Loucy (cell line): ENCODE measurements around the gene RALGAPB.

Source experiments
- H2AFZ ChIP-seq: fragments of 200-600 bp; sonication (generic); 2 replicates; pipeline ENCODE4 v1.6.0; 2016; ENCODE audit warnings: antibody characterized with exemption, mild to moderate bottlenecking, low read length, moderate library complexity
- H3F3A ChIP-seq: fragments of 200-600 bp; 2 replicates; pipeline ENCODE4 v1.6.0; 2016; ENCODE audit warnings: antibody characterized with exemption, low read depth, mild to moderate bottlenecking
- H3K27me3 ChIP-seq: fragments of 200-600 bp; sonication (generic); 2 replicates; pipeline ENCODE4 v1.6.1; 2014; ENCODE audit warnings: low read length, mild to moderate bottlenecking; ENCODE audit not compliant: insufficient read depth, poor library complexity, severe bottlenecking
- H3K36me3 ChIP-seq: fragments of 200-600 bp; sonication (generic); 2 replicates; pipeline ENCODE4 v1.6.1; 2016; ENCODE audit warnings: low read length; ENCODE audit not compliant: insufficient read depth
- H3K4me1 ChIP-seq: fragments of 200-600 bp; sonication (generic); 2 replicates; pipeline ENCODE4 v1.5.1; 2014; ENCODE audit warnings: low read length, mild to moderate bottlenecking; ENCODE audit not compliant: insufficient read depth, poor library complexity, severe bottlenecking
- H3K4me2 ChIP-seq: fragments of 200-600 bp; sonication (generic); 2 replicates; pipeline ENCODE4 v1.6.0; 2014; ENCODE audit warnings: antibody characterized with exemption, low read length, low read depth, mild to moderate bottlenecking; ENCODE audit not compliant: poor library complexity, severe bottlenecking
- H3K4me3 ChIP-seq: fragments of 200-600 bp; sonication (generic); 2 replicates; pipeline ENCODE4 v1.5.1; 2014; ENCODE audit warnings: low read length, mild to moderate bottlenecking, mixed read lengths; ENCODE audit not compliant: poor library complexity, severe bottlenecking
- H3K79me2 ChIP-seq: fragments of 200-600 bp; sonication (generic); 2 replicates; pipeline ENCODE4 v1.6.1; 2014; ENCODE audit warnings: low read length; ENCODE audit not compliant: insufficient read depth
- H3K9ac ChIP-seq: fragments of 200-600 bp; sonication (generic); 2 replicates; pipeline ENCODE4 v1.6.0; 2014; ENCODE audit warnings: mild to moderate bottlenecking, low read depth, low read length, moderate library complexity; ENCODE audit not compliant: poor library complexity, severe bottlenecking
- H3K9me2 ChIP-seq: fragments of 200-600 bp; sonication (generic); replicated peaks from 2 replicates; pipeline ENCODE4 v1.6.1; 2016; ENCODE audit warnings: low read depth, low read length, mixed read lengths
- H3K9me3 ChIP-seq: fragments of 200-600 bp; sonication (generic); 2 replicates; pipeline ENCODE4 v1.6.1; 2014; ENCODE audit warnings: mild to moderate bottlenecking, antibody characterized with exemption, low read length, low read depth; ENCODE audit not compliant: insufficient read depth
- H4K20me1 ChIP-seq: fragments of 200-600 bp; sonication (generic); 2 replicates; pipeline ENCODE4 v1.6.0; 2014; ENCODE audit warnings: antibody characterized with exemption, low read length, mild to moderate bottlenecking; ENCODE audit not compliant: insufficient read depth, poor library complexity, severe bottlenecking
- CTCF ChIP-seq: fragments of 200-600 bp; sonication (generic); conservative IDR thresholded peaks from 2 replicates; pipeline ENCODE4 v1.5.1; 2014; ENCODE audit warnings: mild to moderate bottlenecking, antibody characterized with exemption, low read length
- EZH2phosphoT487 ChIP-seq: fragments of 200-600 bp; IDR thresholded peaks from 2 replicates; pipeline ENCODE4 v1.6.1; 2018; ENCODE audit warnings: antibody characterized with exemption, mild to moderate bottlenecking, moderate library complexity, borderline replicate concordance

Gene RALGAPB

GRCh38 chr20:38602185-38602581, 129.5 kb downstream of the RALGAPB start:
- no peaks in the 10 kb centered on the region for H4K20me1 ChIP-seq
- no peaks in the 10 kb centered on the region for H3F3A ChIP-seq
- no peaks in the 10 kb centered on the region for H3K27me3 ChIP-seq
- H3K4me3 ChIP-seq = no peak overlapping the region
- no peaks in the 10 kb centered on the region for H3K36me3 ChIP-seq
- TF ChIP-seq EZH2phosphoT487 = no peak
- no peak for TF ChIP-seq CTCF
- no peaks in the 10 kb centered on the region for H3K4me1 ChIP-seq
- no peaks in the 10 kb centered on the region for H3K79me2 ChIP-seq
- H3K9ac ChIP-seq = no peak overlapping the region
- no peak overlapping the region for H3K4me2 ChIP-seq
- H3K9me2 ChIP-seq = no peaks in the 10 kb centered on the region
- no peaks in the 10 kb centered on the region for H3K9me3 ChIP-seq
- H2AFZ ChIP-seq = no peak overlapping the region

GRCh38 chr20:38603286-38603685, 130.6 kb downstream of the RALGAPB start:
- Histone ChIP-seq H4K20me1 (no peaks in the 10 kb centered on the region), H3F3A (no peaks in the 10 kb centered on the region), H3K4me3 (no peak overlapping the region), H3K36me3 (no peaks in the 10 kb centered on the region), H3K4me1 (no peaks in the 10 kb centered on the region), H2AFZ (no peak overlapping the region), H3K9me3 (no peaks in the 10 kb centered on the region), H3K4me2 (no peak overlapping the region), H3K79me2 (no peaks in the 10 kb centered on the region), H3K27me3 (no peaks in the 10 kb centered on the region), H3K9me2 (no peaks in the 10 kb centered on the region), H3K9ac (no peak overlapping the region)
- TF ChIP-seq CTCF (no peak), EZH2phosphoT487 (no peak)

- TF ChIP-seq CTCF = no peak
- no peak for TF ChIP-seq EZH2phosphoT487
- Histone ChIP-seq H4K20me1 (no peaks in the 10 kb centered on the region), H3K4me3 (no peak overlapping the region), H3K27me3 (no peaks in the 10 kb centered on the region), H3K36me3 (no peaks in the 10 kb centered on the region), H3K4me1 (no peaks in the 10 kb centered on the region), H3K9me3 (no peaks in the 10 kb centered on the region), H3K9me2 (no peaks in the 10 kb centered on the region), H3K79me2 (no peaks in the 10 kb centered on the region), H3K9ac (no peak overlapping the region), H2AFZ (no peak overlapping the region), H3K4me2 (no peak overlapping the region), H3F3A (no peaks in the 10 kb centered on the region)
Measured at GRCh38 chr20:38604873-38605303, 132.2 kb downstream of the RALGAPB start.
